HepG2 (cell line): Measurements from ENCODE around the gene NLRX1. TPM values are rescaled to one million over a fixed set of nuclear protein-coding genes. Genes with fewer than 3 reads are reported as not detected.

Experiments used
- CSRNP2 ChIP-seq: sonication (generic); formaldehyde crosslinking; conservative IDR thresholded peaks from 2 replicates; pipeline ENCODE4 v1.8.0; 2022; ENCODE audit warnings: low read depth, missing genetic modification reagents
- CTCF ChIP-seq: sonication (generic); formaldehyde crosslinking; IDR thresholded peaks from 2 replicates; pipeline ENCODE4 v1.5.0; 2020; ENCODE audit warnings: mild to moderate bottlenecking, missing genetic modification reagents, moderate library complexity
- GATA4 ChIP-seq: sonication (generic); IDR thresholded peaks from 2 replicates; pipeline ENCODE4 v1.6.1; 2016; ENCODE audit warnings: antibody characterized with exemption, low read depth, borderline replicate concordance
- HIVEP1 ChIP-seq: sonication (generic); formaldehyde crosslinking; IDR thresholded peaks from 2 replicates; pipeline ENCODE4 v1.4.0; 2020; ENCODE audit warnings: mild to moderate bottlenecking, missing genetic modification reagents
- MIER2 ChIP-seq: IDR thresholded peaks from 2 replicates; pipeline ENCODE4 v1.6.1; 2016; ENCODE audit warnings: missing biosample characterization, missing genetic modification reagents
- MXD1 ChIP-seq: sonication (generic); formaldehyde crosslinking; IDR thresholded peaks from 2 replicates; pipeline ENCODE4 v1.4.0; 2020; ENCODE audit warnings: mild to moderate bottlenecking, missing genetic modification reagents
- PREB ChIP-seq: sonication (generic); formaldehyde crosslinking; IDR thresholded peaks from 2 replicates; pipeline ENCODE4 v1.4.0; 2020; ENCODE audit warnings: missing genetic modification reagents
- PRPF4 ChIP-seq: fragments of 200-400 bp; formaldehyde crosslinking; IDR thresholded peaks from 2 replicates; pipeline ENCODE4 v1.6.1; 2016; ENCODE audit warnings: low read length, low read depth; ENCODE audit not compliant: poor library complexity, severe bottlenecking
- TSC22D2 ChIP-seq: sonication (generic); formaldehyde crosslinking; IDR thresholded peaks from 2 replicates; pipeline ENCODE4 v1.5.1; 2020; ENCODE audit warnings: missing genetic modification reagents, mild to moderate bottlenecking, borderline replicate concordance
- ZEB1 ChIP-seq: IDR thresholded peaks from 2 replicates; pipeline ENCODE4 v1.6.1; 2012; ENCODE audit warnings: mild to moderate bottlenecking, low read depth, inconsistent platforms; ENCODE audit not compliant: insufficient replicate concordance
- ZFP91 ChIP-seq: sonication (generic); formaldehyde crosslinking; IDR thresholded peaks from 2 replicates; pipeline ENCODE4 v1.9.0; 2022; ENCODE audit warnings: missing genetic modification reagents, mild to moderate bottlenecking, borderline replicate concordance
- ZNF318 ChIP-seq: sonication (generic); formaldehyde crosslinking; IDR thresholded peaks from 2 replicates; pipeline ENCODE4 v1.4.0; 2020; ENCODE audit warnings: mild to moderate bottlenecking, missing genetic modification reagents
- ZNF484 ChIP-seq: sonication (generic); formaldehyde crosslinking; IDR thresholded peaks from 2 replicates; pipeline ENCODE4 v1.5.1; 2020; ENCODE audit warnings: mild to moderate bottlenecking, low read depth, missing genetic modification reagents, borderline replicate concordance
- ZNF569 ChIP-seq: sonication (generic); formaldehyde crosslinking; IDR thresholded peaks from 2 replicates; pipeline ENCODE4 v1.5.0; 2020; ENCODE audit warnings: mild to moderate bottlenecking, missing genetic modification reagents, moderate library complexity, borderline replicate concordance
- polyA plus RNA-seq, 8 experiments: library from polyadenylated mRNA; depleted of rRNA in 3 of 8; stranded (reverse) in 7 of 8; unstranded in 1 of 8; fragments of >200 nt; fragmentation: Illumina TruSeq in 4 of 8; extraction: Trizol in 4 of 8; gene quantifications; 2 replicates each; pipeline versions ENCODE4 v1.2.1 to v1.2.3, GENCODE V29; 2011 to 2016; ENCODE audit warnings: low read depth in 4 of 8, missing spikeins in 1 of 8, mixed read lengths in 1 of 8; ENCODE audit not compliant: insufficient read depth in 1 of 8
- total RNA-seq, 5 experiments: library from RNA; depleted of rRNA; stranded (reverse); fragments of >200 nt; fragmentation: Illumina TruSeq; extraction: Trizol; gene quantifications; 2 replicates each; pipeline ENCODE4 v1.2.3, GENCODE V29; 2016; ENCODE audit warnings: low read depth in 1 of 5

Gene NLRX1
- total and polyA plus RNA-seq, 2 of the 13 experiments (the other 11 are each of a cell fraction or from before 2014, with no cell fraction given): 8.7 to 11.0 TPM

- TF ChIP-seq ZNF318 (no peak), HIVEP1 (CRISPR knock-in tag) (peak; percentile 48; the same call in 1 of the 2 replicates), GATA4 (no peak), PREB (no peak), PRPF4 (no peak), CSRNP2 (CRISPR knock-in tag) (no peak), MXD1 (0 out of 2 replicates have a peak, but pooled peaks have one; percentile 16), CTCF (CRISPR knock-in tag) (peak; percentile 15; the same call in 1 of the 2 replicates), ZEB1 (no peak), TSC22D2 (CRISPR knock-in tag) (no peak), MIER2 (CRISPR knock-in tag) (no peak), ZNF484 (CRISPR knock-in tag) (no peak), ZNF569 (CRISPR knock-in tag) (no peak), ZFP91 (CRISPR knock-in tag) (peak; percentile 66; the same call in 1 of the 2 replicates)
These were observed 46.8 kb upstream of the NLRX1 start (continued) for GRCh38 chr11:119121811-119122124.
